Panc1 (cell line): ENCODE data around the gene PRDM1. TPM values are rescaled to one million over a fixed set of nuclear protein-coding genes. Genes with fewer than 3 reads are reported as not detected.

Experiments
- ATAC-seq: fragments of 200-7000 bp; cut with Tn5 transposase; 2 replicates; pipeline ENCODE4 v1.9.1; 2020; ENCODE audit warnings: mild to moderate bottlenecking, moderate library complexity
- BruUV-seq: library from RNA; stranded (reverse); fragments of 400-500 nt; replicated peaks from 2 replicates; lab custom pipeline; 2021; lab: Mats Ljungman, UMichigan
- CTCF ChIA-PET: fragments of 300-600 bp; sonication (Branson Sonifier 250); formaldehyde crosslinking; loops from one replicate; lab custom pipeline; 2022; ENCODE audit warnings: antibody characterized with exemption; lab: Charles Lee
- POLR2A ChIA-PET: fragments of 300-600 bp; sonication (Branson Sonifier 250); formaldehyde crosslinking; loops from one replicate; lab custom pipeline; 2022; ENCODE audit warnings: antibody characterized with exemption; lab: Charles Lee
- DNase-seq: peaks from one replicate; pipeline ENCODE4 v3.0.0-alpha.2; 2010; ENCODE audit warnings: low read depth, low spot score
- H3K27ac ChIP-seq: 2 replicates; pipeline ENCODE4 v1.5.1; 2011; ENCODE audit warnings: mild to moderate bottlenecking, low read length, inconsistent platforms
- H3K27me3 ChIP-seq: fragments of 200-500 bp; sonication (Bioruptor generic); 2 replicates; pipeline ENCODE4 v1.6.0; 2014; ENCODE audit warnings: low read length, inconsistent platforms; ENCODE audit not compliant: control insufficient read depth, insufficient read depth
- H3K36me3 ChIP-seq: fragments of 200-500 bp; sonication (Bioruptor generic); 2 replicates; pipeline ENCODE4 v1.5.1; 2014; ENCODE audit warnings: inconsistent platforms, mild to moderate bottlenecking, low read length, moderate library complexity; ENCODE audit not compliant: control insufficient read depth, insufficient read depth
- H3K4me1 ChIP-seq: 2 replicates; pipeline ENCODE4 v1.5.1; 2011; ENCODE audit warnings: inconsistent platforms, mild to moderate bottlenecking, low read length, moderate library complexity; ENCODE audit not compliant: control insufficient read depth, insufficient read depth
- H3K4me3 ChIP-seq, 2 experiments: 2 replicates each; pipeline ENCODE4 v1.5.1; 2011 to 2012; ENCODE audit warnings: low read depth in 2 of 2, low read length in 2 of 2, mild to moderate bottlenecking in 2 of 2, inconsistent platforms in 1 of 2, moderate library complexity in 1 of 2
- H3K9me3 ChIP-seq: fragments of 200-500 bp; sonication (Bioruptor generic); 2 replicates; pipeline ENCODE4 v1.5.1; 2014; ENCODE audit warnings: low read depth, mild to moderate bottlenecking, inconsistent platforms, low read length, moderate library complexity; ENCODE audit not compliant: control insufficient read depth, insufficient read depth
- POLR2AphosphoS5 ChIP-seq: IDR thresholded peaks from 2 replicates; pipeline ENCODE4 v1.6.1; 2012; ENCODE audit warnings: mild to moderate bottlenecking, low read depth, low read length, moderate library complexity
- REST ChIP-seq, 2 experiments: IDR thresholded peaks; 2 replicates each; pipeline ENCODE4 v1.6.1; 2011 to 2012; ENCODE audit warnings: low read depth in 2 of 2, control low read depth in 1 of 2, low read length in 1 of 2, mild to moderate bottlenecking in 1 of 2, moderate library complexity in 1 of 2; ENCODE audit not compliant: insufficient read depth in 1 of 2
- SIN3A ChIP-seq: IDR thresholded peaks from 2 replicates; pipeline ENCODE4 v1.6.1; 2012; ENCODE audit warnings: low read depth, mild to moderate bottlenecking, low read length, moderate library complexity, borderline replicate concordance; ENCODE audit not compliant: insufficient read depth
- TCF7L2 ChIP-seq: IDR thresholded peaks from 2 replicates; pipeline ENCODE4 v1.6.1; 2011; ENCODE audit warnings: mild to moderate bottlenecking, low read depth, low read length, inconsistent platforms
- in situ Hi-C: cut with HindIII; loops from 2 replicates; pipeline ENCODE4 v1.10.0; 2016; ENCODE audit warnings: low sequenced_read_pairs, low pct_unique_long_range_greater_than_20kb
- intact Hi-C: fragments of 100-400 bp; cut with micrococcal nuclease; formaldehyde crosslinking; loops from one replicate; pipeline ENCODE4 v1.10.0; 2022; ENCODE audit not compliant: unreplicated experiment
- total RNA-seq: library from RNA; stranded (reverse); gene quantifications from one replicate; pipeline ENCODE4 v1.2.1, GENCODE V29; 2021; ENCODE audit not compliant: unreplicated experiment
- TF ChIP-seq, protein P1 (sequence below): fragments of 450-650 bp; IDR thresholded peaks from 2 replicates; pipeline ENCODE4 v1.5.1; 2017; ENCODE audit warnings: mild to moderate bottlenecking

The PRDM1 gene
- total RNA-seq, 1 experiment from 2014 or later, result 2.6 TPM

GRCh38 chr6:106100755-106101154, 14.6 kb downstream of the PRDM1 start:
- in situ Hi-C loops (no loop called here), intact Hi-C loops (no loop called here)
- BruUV-seq, result no TSS peak
- peaks cover 32% of the 10 kb centered on the region for H3K4me1 ChIP-seq
- H3K9me3 ChIP-seq, result no peaks in the 10 kb centered on the region
- ATAC-seq (no peak), DNase-seq (no peak)
- ChIA-PET POLR2A (no interaction called here), CTCF (no interaction called here)
- TF ChIP-seq SIN3A (no peak), POLR2AphosphoS5 (no peak), TCF7L2 (no peak), REST (IDR thresholded peaks at IDR 0.05; ENCODE audit: insufficient read depth in 1 of 2, low read depth in 2 of 2, low read length in 1 of 2) (no peak)
- TF ChIP-seq, protein P1, sequence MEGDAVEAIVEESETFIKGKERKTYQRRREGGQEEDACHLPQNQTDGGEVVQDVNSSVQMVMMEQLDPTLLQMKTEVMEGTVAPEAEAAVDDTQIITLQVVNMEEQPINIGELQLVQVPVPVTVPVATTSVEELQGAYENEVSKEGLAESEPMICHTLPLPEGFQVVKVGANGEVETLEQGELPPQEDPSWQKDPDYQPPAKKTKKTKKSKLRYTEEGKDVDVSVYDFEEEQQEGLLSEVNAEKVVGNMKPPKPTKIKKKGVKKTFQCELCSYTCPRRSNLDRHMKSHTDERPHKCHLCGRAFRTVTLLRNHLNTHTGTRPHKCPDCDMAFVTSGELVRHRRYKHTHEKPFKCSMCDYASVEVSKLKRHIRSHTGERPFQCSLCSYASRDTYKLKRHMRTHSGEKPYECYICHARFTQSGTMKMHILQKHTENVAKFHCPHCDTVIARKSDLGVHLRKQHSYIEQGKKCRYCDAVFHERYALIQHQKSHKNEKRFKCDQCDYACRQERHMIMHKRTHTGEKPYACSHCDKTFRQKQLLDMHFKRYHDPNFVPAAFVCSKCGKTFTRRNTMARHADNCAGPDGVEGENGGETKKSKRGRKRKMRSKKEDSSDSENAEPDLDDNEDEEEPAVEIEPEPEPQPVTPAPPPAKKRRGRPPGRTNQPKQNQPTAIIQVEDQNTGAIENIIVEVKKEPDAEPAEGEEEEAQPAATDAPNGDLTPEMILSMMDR, result no peak
- no peak overlapping the region for H3K27ac ChIP-seq
- H3K36me3 ChIP-seq, result peaks cover 2% of the 10 kb centered on the region; the same call in 1 of the 2 replicates
- H3K27me3 ChIP-seq, result no peaks in the 10 kb centered on the region; the same call in 1 of the 2 replicates
- no peak overlapping the region for H3K4me3 ChIP-seq

GRCh38 chr6:106101466-106101865, 15.3 kb downstream of the PRDM1 start:
- ChIA-PET CTCF (no interaction called here), POLR2A (no interaction called here)
- ATAC-seq (no peak), DNase-seq (no peak)
- in situ Hi-C loops, result no loop called here
- TF ChIP-seq, protein P1, result no peak
- no peak for TF ChIP-seq TCF7L2
- TF ChIP-seq POLR2AphosphoS5, result no peak
- no peak for TF ChIP-seq SIN3A
- TF ChIP-seq REST (IDR thresholded peaks at IDR 0.05; ENCODE audit: insufficient read depth in 1 of 2, low read depth in 2 of 2, low read length in 1 of 2), result no peak
- peaks cover 2% of the 10 kb centered on the region; the same call in 1 of the 2 replicates for H3K36me3 ChIP-seq
- H3K27ac ChIP-seq, result no peak overlapping the region
- H3K9me3 ChIP-seq, result no peaks in the 10 kb centered on the region
- intact Hi-C loops, result no loop called here
- no peaks in the 10 kb centered on the region; the same call in 1 of the 2 replicates for H3K27me3 ChIP-seq
- peaks cover 32% of the 10 kb centered on the region for H3K4me1 ChIP-seq
- no TSS peak for BruUV-seq
- no peak overlapping the region for H3K4me3 ChIP-seq
